HepG2 (cell line): Measurements from ENCODE around the gene RERE. TPM values are rescaled to one million over a fixed set of nuclear protein-coding genes. Genes with fewer than 3 reads are reported as not detected.
A peak's percentile ranks its signal among the peaks of the same experiment; 100 is the strongest.

ENCODE experiments used
- BCL3 ChIP-seq: sonication (generic); formaldehyde crosslinking; IDR thresholded peaks from 2 replicates; pipeline ENCODE4 v1.5.1; 2020; ENCODE audit warnings: mild to moderate bottlenecking, missing genetic modification reagents, moderate library complexity
- IRX3 ChIP-seq: sonication (generic); formaldehyde crosslinking; IDR thresholded peaks from 2 replicates; pipeline ENCODE4 v1.8.1; 2023; ENCODE audit warnings: mild to moderate bottlenecking, low read depth, missing genetic modification reagents, borderline replicate concordance
- MEIS2 ChIP-seq: sonication (generic); formaldehyde crosslinking; IDR thresholded peaks from 2 replicates; pipeline ENCODE4 v1.9.0; 2021; ENCODE audit warnings: mild to moderate bottlenecking, missing genetic modification reagents
- MYPOP ChIP-seq: sonication (generic); formaldehyde crosslinking; IDR thresholded peaks from 2 replicates; pipeline ENCODE4 v1.8.1; 2023; ENCODE audit warnings: mild to moderate bottlenecking, moderate library complexity, missing genetic modification reagents
- POLR2G ChIP-seq: fragments of 200-400 bp; formaldehyde crosslinking; IDR thresholded peaks from 2 replicates; pipeline ENCODE4 v1.6.1; 2018; ENCODE audit warnings: mild to moderate bottlenecking, low read depth, low read length, moderate library complexity
- RBM22 ChIP-seq: fragments of 200-400 bp; formaldehyde crosslinking; optimal IDR thresholded peaks from 2 replicates; pipeline ENCODE3; 2017; ENCODE audit warnings: mild to moderate bottlenecking, low read length, moderate library complexity
- RBM39 ChIP-seq: fragments of 200-400 bp; formaldehyde crosslinking; IDR thresholded peaks from one replicate; pipeline ENCODE4 v1.6.1; 2018; ENCODE audit warnings: antibody characterized with exemption, mild to moderate bottlenecking, low read depth, low read length; ENCODE audit not compliant: poor library complexity, severe bottlenecking
- RXRA ChIP-seq: sonication (generic); formaldehyde crosslinking; IDR thresholded peaks from 2 replicates; pipeline ENCODE4 v1.5.1; 2020; ENCODE audit warnings: missing genetic modification reagents
- TCF7L2 ChIP-seq: IDR thresholded peaks from 2 replicates; pipeline ENCODE4 v1.6.1; 2011; ENCODE audit warnings: mild to moderate bottlenecking, low read depth, low read length, moderate library complexity
- TFDP2 ChIP-seq: sonication (generic); formaldehyde crosslinking; IDR thresholded peaks from 2 replicates; pipeline ENCODE4 v1.4.0; 2020; ENCODE audit warnings: missing genetic modification reagents
- ZNF333 ChIP-seq: sonication (generic); formaldehyde crosslinking; IDR thresholded peaks from 2 replicates; pipeline ENCODE4 v1.4.0; 2020; ENCODE audit warnings: mild to moderate bottlenecking, missing genetic modification reagents, borderline replicate concordance
- ZNF841 ChIP-seq: sonication (generic); formaldehyde crosslinking; IDR thresholded peaks from 2 replicates; pipeline ENCODE4 v1.8.1; 2023; ENCODE audit warnings: missing genetic modification reagents, borderline replicate concordance
- ZSCAN22 ChIP-seq: sonication (generic); formaldehyde crosslinking; IDR thresholded peaks from 2 replicates; pipeline ENCODE4 v1.4.0; 2020; ENCODE audit warnings: mild to moderate bottlenecking, missing genetic modification reagents
- polyA plus RNA-seq, 8 experiments: library from polyadenylated mRNA; depleted of rRNA in 3 of 8; stranded (reverse) in 7 of 8; unstranded in 1 of 8; fragments of >200 nt; fragmentation: Illumina TruSeq in 4 of 8; extraction: Trizol in 4 of 8; gene quantifications; 2 replicates each; pipeline versions ENCODE4 v1.2.1 to v1.2.3, GENCODE V29; 2011 to 2016; ENCODE audit warnings: low read depth in 4 of 8, missing spikeins in 1 of 8, mixed read lengths in 1 of 8; ENCODE audit not compliant: insufficient read depth in 1 of 8
- total RNA-seq, 5 experiments: library from RNA; depleted of rRNA; stranded (reverse); fragments of >200 nt; fragmentation: Illumina TruSeq; extraction: Trizol; gene quantifications; 2 replicates each; pipeline ENCODE4 v1.2.3, GENCODE V29; 2016; ENCODE audit warnings: low read depth in 1 of 5
- TF ChIP-seq, protein P1 (sequence below): sonication (generic); formaldehyde crosslinking; IDR thresholded peaks from 2 replicates; pipeline ENCODE4 v1.5.0; 2020; ENCODE audit warnings: mild to moderate bottlenecking, missing genetic modification reagents, borderline replicate concordance
- TF ChIP-seq, protein P2 (sequence below): sonication (generic); formaldehyde crosslinking; IDR thresholded peaks from 2 replicates; pipeline ENCODE4 v1.9.0; 2022; ENCODE audit warnings: missing genetic modification reagents, mild to moderate bottlenecking, borderline replicate concordance

RERE gene
- total and polyA plus RNA-seq, 2 of the 13 experiments (the other 11 are each of a cell fraction or from before 2014, with no cell fraction given): 18.3 to 21.9 TPM

DNA sequence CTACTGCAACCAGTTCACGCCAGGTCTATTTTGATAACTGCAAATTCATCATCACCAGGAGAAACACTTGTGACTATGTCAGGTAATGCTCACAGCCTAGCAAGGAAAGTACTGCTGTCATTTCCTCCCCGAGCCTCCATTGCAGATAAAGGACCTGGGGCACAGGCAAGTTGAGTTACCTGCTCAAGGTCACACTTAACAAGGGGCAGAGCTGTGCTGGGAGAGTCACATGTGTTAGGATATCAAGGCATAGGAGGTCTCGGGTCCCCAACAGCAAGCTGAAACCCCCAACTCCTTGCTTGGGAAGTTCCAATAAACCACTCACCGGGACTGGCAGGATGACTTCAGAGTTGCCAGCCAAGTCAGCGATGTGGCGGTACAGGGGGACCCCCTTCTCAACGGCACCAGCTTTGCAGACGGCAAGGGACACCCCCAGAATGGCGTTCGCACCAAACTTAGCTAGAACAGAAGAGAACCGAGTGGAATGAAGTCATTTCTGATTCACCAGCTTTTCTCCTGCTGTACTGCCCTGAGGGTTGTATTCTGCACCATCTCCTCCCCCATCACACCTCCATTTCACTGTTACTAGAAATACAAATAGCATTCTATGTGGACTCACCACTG, 49.5 kb upstream of the RERE start (continued):
- TF ChIP-seq, protein P1, sequence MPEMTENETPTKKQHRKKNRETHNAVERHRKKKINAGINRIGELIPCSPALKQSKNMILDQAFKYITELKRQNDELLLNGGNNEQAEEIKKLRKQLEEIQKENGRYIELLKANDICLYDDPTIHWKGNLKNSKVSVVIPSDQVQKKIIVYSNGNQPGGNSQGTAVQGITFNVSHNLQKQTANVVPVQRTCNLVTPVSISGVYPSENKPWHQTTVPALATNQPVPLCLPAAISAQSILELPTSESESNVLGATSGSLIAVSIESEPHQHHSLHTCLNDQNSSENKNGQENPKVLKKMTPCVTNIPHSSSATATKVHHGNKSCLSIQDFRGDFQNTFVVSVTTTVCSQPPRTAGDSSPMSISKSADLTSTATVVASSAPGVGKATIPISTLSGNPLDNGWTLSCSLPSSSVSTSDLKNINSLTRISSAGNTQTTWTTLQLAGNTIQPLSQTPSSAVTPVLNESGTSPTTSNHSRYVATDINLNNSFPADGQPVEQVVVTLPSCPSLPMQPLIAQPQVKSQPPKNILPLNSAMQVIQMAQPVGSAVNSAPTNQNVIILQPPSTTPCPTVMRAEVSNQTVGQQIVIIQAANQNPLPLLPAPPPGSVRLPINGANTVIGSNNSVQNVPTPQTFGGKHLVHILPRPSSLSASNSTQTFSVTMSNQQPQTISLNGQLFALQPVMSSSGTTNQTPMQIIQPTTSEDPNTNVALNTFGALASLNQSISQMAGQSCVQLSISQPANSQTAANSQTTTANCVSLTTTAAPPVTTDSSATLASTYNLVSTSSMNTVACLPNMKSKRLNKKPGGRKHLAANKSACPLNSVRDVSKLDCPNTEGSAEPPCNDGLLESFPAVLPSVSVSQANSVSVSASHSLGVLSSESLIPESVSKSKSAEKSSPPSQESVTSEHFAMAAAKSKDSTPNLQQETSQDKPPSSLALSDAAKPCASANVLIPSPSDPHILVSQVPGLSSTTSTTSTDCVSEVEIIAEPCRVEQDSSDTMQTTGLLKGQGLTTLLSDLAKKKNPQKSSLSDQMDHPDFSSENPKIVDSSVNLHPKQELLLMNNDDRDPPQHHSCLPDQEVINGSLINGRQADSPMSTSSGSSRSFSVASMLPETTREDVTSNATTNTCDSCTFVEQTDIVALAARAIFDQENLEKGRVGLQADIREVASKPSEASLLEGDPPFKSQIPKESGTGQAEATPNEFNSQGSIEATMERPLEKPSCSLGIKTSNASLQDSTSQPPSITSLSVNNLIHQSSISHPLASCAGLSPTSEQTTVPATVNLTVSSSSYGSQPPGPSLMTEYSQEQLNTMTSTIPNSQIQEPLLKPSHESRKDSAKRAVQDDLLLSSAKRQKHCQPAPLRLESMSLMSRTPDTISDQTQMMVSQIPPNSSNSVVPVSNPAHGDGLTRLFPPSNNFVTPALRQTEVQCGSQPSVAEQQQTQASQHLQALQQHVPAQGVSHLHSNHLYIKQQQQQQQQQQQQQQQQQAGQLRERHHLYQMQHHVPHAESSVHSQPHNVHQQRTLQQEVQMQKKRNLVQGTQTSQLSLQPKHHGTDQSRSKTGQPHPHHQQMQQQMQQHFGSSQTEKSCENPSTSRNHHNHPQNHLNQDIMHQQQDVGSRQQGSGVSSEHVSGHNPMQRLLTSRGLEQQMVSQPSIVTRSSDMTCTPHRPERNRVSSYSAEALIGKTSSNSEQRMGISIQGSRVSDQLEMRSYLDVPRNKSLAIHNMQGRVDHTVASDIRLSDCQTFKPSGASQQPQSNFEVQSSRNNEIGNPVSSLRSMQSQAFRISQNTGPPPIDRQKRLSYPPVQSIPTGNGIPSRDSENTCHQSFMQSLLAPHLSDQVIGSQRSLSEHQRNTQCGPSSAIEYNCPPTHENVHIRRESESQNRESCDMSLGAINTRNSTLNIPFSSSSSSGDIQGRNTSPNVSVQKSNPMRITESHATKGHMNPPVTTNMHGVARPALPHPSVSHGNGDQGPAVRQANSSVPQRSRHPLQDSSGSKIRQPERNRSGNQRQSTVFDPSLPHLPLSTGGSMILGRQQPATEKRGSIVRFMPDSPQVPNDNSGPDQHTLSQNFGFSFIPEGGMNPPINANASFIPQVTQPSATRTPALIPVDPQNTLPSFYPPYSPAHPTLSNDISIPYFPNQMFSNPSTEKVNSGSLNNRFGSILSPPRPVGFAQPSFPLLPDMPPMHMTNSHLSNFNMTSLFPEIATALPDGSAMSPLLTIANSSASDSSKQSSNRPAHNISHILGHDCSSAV (CRISPR knock-in tag): no peak
- TF ChIP-seq RBM22 (peak; percentile 11), TCF7L2 (no peak), RBM39 (peak; percentile 15), ZSCAN22 (CRISPR knock-in tag) (no peak), TFDP2 (CRISPR knock-in tag) (no peak), RXRA (CRISPR knock-in tag) (0 out of 2 replicates have a peak, but pooled peaks have one; percentile 7), MYPOP (CRISPR knock-in tag) (no peak), ZNF333 (no peak), IRX3 (CRISPR knock-in tag) (no peak), POLR2G (peak; percentile 39), BCL3 (CRISPR knock-in tag) (no peak), ZNF841 (CRISPR knock-in tag) (no peak), MEIS2 (CRISPR knock-in tag) (0 out of 2 replicates have a peak, but pooled peaks have one; percentile 13)
- TF ChIP-seq, protein P2, sequence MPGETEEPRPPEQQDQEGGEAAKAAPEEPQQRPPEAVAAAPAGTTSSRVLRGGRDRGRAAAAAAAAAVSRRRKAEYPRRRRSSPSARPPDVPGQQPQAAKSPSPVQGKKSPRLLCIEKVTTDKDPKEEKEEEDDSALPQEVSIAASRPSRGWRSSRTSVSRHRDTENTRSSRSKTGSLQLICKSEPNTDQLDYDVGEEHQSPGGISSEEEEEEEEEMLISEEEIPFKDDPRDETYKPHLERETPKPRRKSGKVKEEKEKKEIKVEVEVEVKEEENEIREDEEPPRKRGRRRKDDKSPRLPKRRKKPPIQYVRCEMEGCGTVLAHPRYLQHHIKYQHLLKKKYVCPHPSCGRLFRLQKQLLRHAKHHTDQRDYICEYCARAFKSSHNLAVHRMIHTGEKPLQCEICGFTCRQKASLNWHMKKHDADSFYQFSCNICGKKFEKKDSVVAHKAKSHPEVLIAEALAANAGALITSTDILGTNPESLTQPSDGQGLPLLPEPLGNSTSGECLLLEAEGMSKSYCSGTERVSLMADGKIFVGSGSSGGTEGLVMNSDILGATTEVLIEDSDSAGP (CRISPR knock-in tag): 0 out of 2 replicates have a peak, but pooled peaks have one; percentile 14
